NCI-H1048 (cell line): Measurements from ENCODE around the gene SNAP91.

ENCODE experiments used
- DNase-seq: peaks from one replicate; lab custom pipeline; 2025; lab: John Stamatoyannopoulos, UW

Gene SNAP91

DNA sequence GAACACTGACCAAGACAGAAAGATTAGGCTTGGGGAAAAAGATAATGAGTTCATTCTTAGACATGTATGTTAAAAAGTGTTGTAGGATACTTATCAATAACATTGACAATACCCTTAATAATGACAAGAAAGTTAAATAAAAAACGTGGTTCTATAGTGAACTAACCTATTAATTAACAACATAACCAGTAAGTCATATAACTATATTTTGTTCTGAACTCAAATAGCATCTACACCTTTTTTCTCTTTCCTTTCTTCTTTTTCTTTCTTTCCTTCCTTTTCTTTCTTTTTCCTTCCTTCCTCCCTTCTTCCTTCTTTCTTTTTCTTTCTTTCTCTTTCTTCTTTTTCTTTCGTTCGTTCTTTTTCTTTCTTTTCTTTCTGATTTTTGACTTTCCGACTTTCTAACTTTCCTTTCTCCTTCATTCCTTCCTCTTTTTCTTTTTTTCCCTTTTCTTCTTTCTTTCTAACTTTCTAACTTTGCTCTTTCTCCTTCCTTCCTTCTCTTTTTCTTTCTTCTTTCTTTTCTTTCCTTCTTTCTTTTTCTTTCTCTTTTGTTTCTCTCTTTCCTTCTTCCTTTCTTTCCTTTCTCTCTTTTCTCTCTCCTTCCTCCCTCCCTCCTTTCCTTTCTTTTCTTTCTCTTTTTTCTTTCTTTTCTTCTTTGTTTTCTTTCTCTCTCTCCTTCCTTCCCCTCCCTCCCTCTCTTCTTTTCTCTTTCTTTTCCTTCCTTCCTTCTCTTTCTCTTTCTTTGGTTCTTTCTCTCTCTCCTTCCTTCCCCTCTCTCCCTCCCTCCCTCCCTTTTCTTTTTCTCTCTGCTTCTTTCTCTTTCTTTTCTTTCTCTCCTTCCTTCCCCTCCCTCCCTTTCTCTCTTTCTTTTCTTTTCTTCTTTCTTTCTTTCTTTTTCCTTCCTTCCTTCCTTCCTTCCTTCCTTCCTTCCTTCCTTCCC lies 172.0 kb downstream of the SNAP91 start:
- DNase-seq = no peak

DNA sequence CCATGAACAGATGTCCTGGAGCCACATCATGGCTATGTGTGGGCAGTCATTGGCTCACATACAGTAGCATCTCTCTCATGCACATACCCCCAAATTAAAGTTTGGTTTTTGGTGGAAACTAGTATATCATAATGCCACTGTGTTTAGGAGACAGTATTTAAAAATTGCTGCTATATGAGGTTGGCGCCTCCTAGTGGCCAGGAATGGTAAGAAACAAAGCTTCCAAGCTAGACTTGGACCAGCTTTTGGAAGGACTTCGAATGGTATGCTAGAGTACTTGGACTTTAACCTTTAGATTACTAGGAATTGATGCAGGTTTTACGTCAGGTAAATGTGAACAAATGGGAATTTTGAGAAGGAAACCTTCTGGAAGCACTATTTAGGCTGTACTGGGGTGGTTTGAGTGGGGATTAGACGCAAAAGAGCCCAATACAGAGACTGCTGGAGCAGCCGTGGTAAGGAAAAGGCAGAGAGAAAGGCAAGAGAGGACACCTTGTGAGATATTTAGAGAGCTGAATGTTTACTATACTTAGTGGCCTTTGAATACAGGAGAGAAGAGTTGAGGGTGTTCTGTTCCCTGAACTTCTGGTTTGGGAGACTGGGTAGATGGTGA lies 172.8 kb downstream of the SNAP91 start:
- DNase-seq = peak; percentile 7

DNA sequence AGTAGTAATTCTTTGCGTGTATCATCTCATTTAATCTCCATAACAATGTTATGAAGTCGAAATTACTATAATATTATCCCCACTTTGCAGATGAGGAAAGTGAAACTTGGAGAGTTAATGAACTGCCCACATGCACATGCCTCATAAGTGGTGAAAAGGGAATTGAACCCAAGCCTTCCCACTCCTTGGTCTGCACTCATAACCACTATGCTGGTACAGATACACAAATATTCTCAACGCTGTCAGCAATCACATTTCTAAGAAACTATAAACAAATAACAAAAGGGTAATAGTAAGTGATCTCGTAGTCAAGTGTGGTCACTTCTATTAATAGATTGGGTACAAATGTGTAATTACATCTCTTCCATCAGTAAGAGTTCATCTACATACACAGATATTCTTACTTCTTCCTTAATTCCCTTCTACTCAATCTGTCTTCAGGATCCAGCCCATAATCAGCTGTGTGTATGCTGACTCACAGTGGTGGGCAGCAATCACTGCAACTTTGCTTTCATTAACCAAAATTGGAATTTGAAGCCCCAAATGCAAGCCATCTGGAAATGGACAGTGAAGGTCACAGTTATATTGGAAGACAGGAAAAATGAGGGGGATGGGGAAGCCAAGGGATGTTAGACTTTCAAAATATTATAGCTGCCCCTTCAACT lies 190.0 kb downstream of the SNAP91 start:
- DNase-seq = no peak

DNA sequence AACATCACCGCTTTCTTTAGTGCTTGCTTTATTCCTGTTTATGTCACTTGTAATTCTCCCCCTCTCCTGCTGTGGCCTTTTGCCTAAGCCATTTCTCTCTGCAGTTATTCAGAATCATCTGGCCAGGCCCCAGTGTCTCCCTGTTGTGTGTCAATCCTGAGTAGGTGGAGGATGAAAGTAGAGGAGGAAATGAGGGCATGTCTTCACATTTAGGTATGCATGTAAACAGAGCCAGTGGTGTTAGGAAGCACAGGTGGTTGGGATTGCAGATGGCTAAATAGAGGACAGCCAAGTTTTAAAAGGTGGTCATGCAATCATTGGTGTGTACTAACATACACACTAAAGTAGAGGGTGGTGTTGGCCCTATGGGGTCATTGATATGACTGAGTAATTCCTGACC lies 191.4 kb downstream of the SNAP91 start:
- DNase-seq = no peak

DNA sequence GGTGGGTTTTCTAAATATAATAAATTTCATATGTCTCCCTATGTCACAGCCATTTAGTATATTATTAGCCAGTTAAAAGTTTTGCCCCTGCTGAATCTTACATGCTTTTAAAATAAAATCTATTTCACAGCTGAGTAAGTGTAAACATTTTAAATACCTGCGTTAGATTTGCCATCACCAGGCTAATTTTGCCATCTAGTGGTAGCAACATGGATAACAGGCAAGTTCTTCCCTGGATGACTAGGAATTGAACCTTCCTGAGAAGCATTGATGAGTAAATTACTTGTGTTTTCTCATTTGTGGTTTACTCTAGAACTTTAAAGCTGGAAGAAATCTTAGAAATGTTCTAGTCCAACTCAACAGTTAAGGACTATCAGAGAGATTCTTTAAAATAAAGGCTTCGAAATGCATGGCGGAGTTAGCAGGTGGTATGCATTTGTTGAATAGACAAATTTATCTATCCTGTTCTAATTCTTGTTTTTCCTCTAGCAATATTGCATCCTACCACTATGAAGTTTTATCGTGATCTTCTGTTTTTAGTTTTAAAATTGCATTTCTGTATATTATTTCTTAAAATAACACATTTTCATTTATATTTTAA lies 193.9 kb downstream of the SNAP91 start:
- no peak for DNase-seq

DNA sequence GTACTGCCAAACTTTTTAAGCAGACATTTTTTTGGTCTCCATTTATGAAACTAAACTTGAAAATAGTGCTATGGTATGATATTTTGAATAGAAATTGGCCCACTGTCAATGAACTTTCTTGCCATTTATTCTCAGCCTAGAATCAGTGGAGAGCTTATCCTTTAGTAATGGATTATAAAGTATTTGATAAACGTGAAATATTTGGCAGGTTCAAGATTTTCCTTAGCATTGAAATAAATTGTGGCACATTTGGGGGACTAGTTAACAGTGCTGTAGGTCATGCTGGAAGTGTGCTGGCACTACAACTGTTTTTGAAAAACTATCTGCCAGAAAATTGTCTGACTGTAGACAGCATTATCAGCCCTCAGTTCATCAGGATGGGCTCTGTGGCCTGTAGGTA lies 194.4 kb downstream of the SNAP91 start:
- no peak for DNase-seq

DNA sequence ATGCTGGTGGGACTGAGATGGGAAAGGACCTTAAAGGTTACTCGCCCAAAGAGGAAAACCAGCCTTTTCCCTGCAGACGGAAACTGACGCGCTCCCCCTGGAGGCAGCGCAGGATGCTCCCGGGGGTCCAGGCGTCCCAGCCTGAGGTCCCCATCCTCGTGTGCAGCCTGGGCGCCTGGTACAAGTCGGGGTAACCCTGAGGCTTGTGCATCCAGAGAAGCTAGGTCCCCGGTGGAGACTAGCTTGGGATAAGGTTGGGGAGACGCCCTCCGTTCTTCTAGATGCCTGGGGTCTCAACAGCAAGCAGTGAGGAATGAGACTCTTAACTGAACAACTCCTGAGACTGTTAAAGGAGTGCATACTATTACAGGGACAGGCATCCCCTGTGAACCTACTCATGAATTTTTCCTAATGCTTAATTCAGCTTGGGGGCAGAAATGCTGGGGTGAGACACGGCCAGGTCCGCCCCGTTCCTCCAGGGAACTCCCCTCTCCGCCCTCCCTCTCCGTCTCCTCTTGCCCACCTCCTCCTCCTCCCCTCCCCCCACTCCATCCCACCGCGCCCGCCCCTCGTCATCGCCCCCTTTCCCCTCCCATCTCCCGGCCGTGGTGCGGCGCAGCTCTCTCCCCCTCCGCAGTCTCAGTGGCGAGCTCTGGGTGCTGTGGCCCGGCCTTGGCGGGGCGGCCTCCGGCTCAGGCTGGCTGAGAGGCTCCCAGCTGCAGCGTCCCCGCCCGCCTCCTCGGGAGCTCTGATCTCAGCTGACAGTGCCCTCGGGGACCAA lies 196.8 kb downstream of the SNAP91 start, which contains the start of gene PRSS35:
TSS of gene PRSS35 (plus strand) at position 634 of the 781 bp plus-strand sequence. CDS start 10,908 bp downstream, outside the sequence.
- DNase-seq = no peak

DNA sequence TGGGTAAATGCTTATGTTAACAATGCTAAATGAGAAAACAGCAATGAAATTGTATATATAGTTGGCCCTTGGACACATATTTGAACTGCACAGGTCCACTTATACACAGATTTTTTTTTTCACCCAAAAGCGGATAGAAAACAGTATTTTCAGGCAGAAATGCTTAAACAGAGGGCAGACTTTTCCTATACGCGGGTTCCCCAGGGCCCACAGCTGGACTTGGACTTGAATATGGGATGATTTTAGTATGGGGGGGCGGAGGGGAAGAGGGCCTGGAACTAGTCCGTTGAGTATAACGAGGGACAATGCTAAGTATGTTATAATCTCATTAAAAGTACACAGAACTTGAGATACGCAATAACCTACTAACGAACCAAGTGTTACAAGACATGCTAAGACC lies 197.6 kb downstream of the SNAP91 start:
- DNase-seq = no peak

DNA sequence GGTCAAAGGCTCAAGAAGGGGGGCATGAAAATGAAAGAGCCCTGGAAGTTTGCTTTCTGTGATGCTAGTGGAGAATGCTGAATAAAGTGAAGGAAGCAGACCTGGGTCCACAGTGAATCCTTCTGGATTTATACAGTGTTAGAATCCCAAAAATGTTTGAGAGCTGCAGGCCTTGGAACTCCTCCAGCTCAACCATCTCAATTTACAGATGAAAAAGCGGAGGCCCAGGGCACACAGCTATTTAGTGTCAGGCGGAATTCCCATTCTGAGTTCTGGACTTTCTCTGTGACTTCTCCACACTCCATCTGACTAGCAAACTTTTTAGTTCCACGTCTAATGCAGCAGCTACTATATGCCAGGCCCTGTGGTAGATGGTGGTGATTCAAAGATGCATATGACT lies 198.1 kb downstream of the SNAP91 start:
- no peak for DNase-seq

DNA sequence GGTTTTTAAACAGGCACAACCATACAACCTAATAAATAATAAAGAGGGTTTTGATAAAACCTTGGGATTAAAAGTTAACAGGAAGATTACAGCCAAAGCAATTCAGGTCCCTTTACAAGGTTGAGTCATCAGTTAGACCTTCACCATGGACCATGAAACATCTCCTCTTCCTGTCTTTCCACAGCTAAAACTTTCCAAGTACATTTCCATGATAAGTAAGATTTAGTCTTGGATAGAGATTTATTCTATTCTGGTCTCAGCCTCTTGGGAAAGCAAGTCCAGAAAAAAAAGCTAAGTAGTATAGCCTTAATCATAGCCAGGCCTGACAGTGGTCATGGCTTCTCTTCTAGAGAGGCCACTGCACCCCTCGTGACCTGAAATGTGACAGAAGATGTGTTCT lies 199.5 kb downstream of the SNAP91 start:
- no peak for DNase-seq

DNA sequence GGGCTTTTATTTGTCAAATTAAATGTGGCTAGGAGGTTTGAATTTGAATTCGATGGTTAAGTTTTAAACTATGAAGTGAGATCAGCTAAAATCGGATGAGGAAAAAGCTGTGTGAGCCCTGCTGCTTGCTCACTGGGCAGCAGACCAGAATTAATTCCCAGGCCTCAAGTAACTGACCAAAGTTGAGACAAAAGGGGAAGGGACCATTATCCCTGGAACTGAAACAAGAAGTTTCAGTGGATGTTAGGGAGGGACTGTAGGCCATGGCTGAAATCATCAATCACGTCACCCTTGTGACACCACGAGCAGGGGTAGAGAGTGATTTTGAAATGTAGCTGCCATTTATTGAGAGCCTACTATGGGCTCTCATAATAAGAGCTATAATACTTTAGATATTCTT lies 203.5 kb downstream of the SNAP91 start:
- DNase-seq = no peak
